Body of pancreas (tissue), 4 donors: ENCODE data around the gene BSND.

Source experiments
- POLR2A ChIP-seq, 3 donors: fragments of 450-650 bp; IDR thresholded peaks; one replicate each; pipeline ENCODE4 v1.6.1; 2016; ENCODE audit warnings: antibody characterized with exemption in 3 of 3, mild to moderate bottlenecking in 2 of 3
- TF ChIP-seq, protein P1 (sequence below), 7 experiments: fragments of 450-650 bp in 4 of 7; fragments of 200-600 bp in 3 of 7; sonication (generic) in 3 of 7; IDR thresholded peaks; one replicate each; pipeline ENCODE4 v1.5.1; 2016 to 2019; ENCODE audit warnings: antibody characterized with exemption in 7 of 7

DNA sequence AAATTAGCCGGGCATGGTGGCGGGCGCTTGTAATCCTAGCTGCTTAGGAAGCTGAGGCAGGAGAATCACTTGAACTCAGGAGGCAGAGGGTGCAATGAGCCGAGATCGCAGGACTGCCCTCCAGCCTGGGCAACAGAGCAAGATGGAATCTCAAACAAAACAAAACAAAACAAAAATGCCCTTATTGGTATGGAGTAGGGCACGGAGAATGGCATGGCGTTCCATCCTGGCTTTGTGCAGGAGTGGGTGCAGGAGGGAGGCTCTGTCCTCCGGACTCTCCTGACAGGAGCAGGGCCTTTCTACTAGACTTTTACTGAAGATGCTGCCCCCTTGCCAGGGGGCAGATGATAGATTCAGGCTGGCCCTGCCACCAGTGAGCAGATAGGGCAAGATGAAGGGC is 17.3 kb upstream of the BSND start:
- TF ChIP-seq, protein P1, sequence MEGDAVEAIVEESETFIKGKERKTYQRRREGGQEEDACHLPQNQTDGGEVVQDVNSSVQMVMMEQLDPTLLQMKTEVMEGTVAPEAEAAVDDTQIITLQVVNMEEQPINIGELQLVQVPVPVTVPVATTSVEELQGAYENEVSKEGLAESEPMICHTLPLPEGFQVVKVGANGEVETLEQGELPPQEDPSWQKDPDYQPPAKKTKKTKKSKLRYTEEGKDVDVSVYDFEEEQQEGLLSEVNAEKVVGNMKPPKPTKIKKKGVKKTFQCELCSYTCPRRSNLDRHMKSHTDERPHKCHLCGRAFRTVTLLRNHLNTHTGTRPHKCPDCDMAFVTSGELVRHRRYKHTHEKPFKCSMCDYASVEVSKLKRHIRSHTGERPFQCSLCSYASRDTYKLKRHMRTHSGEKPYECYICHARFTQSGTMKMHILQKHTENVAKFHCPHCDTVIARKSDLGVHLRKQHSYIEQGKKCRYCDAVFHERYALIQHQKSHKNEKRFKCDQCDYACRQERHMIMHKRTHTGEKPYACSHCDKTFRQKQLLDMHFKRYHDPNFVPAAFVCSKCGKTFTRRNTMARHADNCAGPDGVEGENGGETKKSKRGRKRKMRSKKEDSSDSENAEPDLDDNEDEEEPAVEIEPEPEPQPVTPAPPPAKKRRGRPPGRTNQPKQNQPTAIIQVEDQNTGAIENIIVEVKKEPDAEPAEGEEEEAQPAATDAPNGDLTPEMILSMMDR (IDR thresholded peaks at IDR 0.05), result no peak
- TF ChIP-seq POLR2A (IDR thresholded peaks at IDR 0.05), result no peak
